ENCODE results near the gene MASP1.

MASP1 gene

DNA sequence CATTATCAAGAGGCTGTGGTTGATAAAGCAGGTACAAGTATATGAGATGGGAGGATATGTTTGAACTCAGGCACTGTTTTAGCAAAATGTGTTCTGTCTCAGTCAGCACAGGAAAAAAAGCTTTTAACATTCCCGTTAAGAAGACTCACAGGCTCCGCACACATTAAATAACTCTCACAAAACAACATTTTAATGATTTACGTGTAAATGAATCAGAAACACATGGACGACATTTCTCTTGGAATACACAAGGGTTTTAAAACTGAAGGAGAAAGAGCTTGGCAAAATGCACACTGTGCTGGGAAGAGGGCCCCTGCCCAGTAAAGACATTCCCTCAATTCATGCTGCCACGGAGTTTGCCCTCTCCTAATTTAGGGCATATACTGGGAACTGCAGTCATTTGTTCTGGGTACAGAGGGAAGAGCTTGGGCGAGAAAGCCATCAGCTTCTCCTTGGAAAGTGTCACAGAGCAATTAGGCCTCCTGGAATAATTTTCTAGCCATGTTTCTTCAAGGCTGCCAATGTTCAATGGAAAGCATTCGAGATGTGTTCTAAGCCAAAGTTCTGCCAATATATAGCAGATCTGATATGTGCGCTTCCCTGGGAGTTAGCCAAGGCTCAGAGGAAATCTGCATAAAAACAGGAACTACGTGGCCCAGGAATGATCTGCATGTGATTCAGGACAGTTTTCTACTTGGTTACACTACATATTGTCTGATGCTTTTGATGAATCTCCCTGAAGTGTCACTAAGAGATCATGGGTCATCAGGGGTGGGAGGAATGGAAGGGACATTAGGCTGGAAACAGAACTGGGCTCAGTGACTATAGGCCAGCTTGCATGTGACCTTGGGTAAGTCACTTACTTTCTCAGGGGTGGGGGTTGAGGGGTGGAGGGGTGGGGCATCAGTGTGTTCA lies 2.2 kb upstream of the MASP1 start:
- no peak for DNase-seq (ENCODE audit: low read depth in 2 of 2)

DNA sequence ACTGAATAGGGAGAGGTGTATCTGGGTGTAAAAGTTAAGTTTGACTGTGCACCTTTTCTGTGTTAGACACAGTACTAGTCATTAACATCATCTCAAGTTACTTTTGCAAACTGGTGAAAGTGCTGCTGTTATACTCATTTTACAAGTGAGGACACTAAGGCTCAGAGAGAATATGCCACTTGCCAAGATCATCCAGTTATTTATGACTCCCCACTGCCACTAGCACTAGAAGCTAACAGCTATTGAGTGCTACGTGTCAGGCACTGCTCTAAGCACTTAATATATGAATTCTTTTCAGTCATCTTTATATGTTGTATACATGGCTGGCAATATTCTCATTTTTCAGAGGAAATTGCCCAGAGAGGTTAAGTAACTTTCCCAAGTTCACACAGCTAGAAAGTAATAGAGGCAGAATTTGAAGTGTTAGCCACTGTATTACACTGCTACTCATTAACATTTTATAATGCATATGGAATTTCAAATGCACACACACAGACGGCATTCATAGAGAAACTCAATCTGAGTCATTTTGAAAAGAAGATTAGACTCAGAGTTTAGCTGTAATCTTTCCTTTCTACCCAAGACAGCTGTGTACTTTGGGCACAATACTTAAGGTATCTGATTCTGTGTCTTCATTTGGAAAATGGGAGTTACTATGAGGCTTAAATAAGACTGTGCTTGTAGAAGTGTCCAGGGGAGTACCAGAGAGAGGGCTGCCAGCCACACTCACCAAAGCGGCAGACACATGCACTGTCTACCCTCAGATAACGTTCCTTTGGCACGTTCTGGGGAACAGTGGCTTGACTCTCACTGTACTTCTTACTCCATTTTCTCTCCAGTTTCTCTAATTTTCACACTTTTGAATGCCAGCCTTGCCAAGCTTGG lies 1.3 kb upstream of the MASP1 start:
- DNase-seq (ENCODE audit: low read depth in 2 of 2): no peak

DNA sequence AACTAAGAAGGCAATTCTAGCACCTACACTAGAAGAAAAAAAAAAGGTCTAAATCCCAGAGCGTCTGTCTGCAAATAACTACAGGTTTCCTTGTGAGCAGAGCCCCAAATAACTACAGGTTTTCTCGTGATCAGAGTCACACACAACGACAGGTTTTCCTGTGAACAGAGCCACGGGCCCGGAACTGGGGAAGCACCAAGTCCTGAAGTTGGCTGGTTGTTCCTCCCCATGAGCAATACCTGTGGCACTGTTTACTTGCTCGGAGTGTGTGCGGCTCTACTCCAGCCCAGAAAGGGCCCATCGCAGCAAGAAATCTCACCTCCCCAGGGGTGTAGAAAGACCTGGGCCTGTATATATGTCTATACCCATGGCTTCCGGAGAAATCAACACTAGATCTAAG lies 644 bp upstream of the MASP1 start:
- no peak for DNase-seq (ENCODE audit: low read depth in 2 of 2)

DNA sequence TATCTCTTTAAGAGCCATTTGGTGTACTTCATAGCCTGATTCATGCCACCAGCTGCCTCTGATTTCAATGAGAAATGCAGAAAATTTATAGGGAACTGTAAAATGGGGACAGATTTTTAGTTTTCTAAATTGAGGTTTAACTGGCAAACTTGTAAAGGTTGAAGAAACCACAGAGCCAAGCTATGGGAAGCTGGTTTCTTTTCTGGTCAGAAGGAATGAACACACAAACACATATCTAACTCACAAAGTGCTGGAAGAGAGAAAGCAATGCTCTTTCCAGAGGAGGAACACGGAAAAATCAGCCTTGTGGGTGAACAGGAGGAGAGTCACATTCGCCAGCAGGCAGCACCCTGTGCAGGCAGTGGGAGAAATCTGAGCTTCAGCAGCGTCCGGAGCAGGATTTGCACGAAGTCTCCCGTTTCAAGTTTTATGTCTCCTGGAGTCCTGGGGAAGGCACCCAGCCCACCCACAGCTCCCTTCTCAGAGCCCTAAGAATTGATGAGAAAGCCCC lies 481 bp downstream of the MASP1 start:
- no peak for DNase-seq (ENCODE audit: low read depth in 2 of 2)

DNA sequence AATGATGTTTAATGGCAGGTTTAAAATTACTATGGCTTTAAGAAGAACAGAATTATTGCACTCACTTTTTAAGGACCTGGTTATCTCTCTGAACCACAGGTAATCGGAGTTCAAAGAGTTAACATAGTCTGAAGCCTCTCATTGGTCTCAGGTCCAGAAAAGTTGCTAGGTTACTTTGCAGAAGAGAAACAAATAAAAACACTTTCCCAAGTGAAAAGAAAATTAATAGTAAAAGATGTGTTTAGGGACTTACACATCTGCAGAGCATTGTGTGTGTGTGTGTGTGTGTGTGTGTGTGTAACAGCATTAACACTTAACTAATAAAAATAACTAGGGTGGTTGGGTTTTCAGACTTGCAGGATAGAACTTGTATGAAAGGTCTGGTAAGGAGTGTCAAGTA lies 1.0 kb downstream of the MASP1 start:
- no peak for DNase-seq (ENCODE audit: low read depth in 2 of 2)

DNA sequence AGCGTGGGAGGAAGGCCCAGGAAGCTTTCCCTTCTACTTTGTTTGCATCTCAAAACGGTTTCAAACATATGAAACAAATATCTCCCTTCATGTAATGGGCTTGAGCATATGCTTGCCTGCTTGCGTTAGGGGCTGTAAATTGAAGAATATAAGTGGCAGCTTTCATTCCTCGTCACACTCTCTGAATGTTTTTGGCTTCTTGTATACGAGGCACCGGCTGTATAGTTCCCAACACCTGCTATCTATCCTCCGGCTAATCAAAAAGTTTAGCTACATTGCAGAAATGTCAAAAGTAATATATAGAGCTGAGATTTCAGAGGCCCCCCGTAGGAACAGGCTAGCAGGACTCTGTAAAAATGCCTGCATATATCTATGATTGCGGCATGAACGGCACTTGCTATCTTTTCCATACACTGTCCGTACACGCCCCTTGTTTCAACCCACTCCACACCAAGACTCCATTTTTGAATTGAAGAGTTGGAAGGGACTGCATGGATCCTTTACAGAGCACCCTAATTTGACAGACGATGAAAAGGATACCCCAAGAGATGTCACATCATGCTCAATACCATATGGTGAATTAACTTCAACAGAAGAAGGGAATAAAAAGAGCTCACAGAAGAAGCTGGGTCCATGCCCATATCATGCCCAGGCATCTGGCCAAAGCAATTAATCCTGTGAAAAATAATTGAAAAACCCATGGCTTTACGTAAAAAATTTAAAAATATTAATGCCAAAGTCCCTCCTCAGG lies 2.5 kb downstream of the MASP1 start:
- no peak for DNase-seq (ENCODE audit: low read depth in 2 of 2)

DNA sequence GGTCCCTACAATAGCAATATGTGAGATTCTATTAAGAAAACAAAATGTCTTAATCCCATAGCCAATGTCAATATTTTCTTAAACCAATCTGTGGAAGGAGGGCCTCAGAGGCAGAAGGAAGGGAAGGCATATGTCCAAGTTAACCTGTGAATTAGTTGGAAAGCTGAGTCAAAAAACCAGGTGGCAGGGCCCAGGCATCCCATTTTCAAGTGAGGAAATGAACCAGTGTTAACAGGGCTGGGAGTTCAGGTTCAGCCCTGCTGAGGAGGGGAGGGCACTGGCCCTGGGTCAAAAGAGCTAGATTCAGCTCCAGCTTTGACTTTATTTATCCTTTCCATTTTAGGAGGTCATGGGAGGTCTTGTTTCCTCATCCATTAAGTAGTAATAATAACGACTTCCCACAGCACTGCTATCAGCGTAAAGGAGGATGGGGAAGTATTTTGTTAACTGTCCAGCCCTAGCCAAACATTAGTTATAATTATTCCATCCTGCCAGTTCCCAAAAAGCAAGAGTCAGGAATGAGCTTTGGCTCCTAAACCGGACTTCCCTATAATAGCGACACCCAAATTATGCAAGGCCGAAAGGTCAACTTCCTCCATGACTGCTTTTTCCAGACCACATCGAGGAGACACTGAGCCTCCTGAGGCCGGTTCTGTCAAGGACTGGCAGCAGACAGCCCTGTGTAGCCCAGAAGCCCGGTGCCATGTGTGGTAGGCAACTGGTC lies 3.2 kb downstream of the MASP1 start:
- no peak for DNase-seq (ENCODE audit: low read depth in 2 of 2)

DNA sequence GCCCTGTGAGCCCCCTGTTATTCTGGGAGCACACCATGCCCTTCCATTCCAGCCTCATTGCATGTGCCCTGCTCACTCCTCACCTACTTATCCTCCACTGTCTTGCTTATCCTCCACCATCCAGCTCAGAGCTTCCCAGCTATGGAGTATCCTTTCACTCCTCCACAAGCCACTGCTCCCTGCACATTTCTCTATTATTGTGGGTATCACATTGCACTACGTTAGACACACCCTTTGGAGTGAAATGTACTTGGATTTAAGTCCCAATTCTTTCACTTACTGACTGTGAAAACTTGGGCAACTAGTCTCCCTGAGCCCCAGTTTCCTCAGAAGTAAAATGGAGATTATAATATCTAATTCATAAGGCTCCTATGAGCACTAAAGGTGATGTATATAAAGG lies 4.3 kb downstream of the MASP1 start:
- DNase-seq (ENCODE audit: low read depth in 2 of 2): no peak

DNA sequence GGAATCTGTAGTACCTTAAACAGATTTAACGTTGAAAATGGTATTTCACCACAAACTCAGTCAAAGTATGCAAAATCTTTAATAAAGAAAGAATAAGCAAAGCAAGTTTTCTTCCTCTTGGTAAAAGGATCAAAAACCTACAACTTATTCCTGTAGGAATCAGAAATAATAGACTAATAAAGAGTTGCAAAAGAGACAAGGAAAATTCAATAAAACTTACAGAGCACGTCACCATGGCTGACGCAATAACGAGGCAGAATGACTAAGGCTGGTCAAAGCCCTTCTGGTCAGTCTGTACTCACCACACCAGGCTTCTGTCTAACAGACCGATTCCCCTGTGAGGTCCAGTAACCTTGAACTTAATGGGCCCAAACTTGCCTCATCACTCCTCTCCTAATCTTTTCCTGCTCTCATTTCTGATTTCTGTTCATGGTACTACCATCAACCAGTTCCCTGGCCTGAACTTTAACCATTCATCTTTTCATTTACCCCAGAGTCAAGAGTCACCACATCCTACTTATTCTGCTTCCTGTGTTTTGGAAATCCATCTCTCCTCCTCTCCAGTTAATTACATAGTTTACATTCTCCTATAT lies 5.0 kb downstream of the MASP1 start:
- no peak for DNase-seq (ENCODE audit: low read depth in 2 of 2)

DNA sequence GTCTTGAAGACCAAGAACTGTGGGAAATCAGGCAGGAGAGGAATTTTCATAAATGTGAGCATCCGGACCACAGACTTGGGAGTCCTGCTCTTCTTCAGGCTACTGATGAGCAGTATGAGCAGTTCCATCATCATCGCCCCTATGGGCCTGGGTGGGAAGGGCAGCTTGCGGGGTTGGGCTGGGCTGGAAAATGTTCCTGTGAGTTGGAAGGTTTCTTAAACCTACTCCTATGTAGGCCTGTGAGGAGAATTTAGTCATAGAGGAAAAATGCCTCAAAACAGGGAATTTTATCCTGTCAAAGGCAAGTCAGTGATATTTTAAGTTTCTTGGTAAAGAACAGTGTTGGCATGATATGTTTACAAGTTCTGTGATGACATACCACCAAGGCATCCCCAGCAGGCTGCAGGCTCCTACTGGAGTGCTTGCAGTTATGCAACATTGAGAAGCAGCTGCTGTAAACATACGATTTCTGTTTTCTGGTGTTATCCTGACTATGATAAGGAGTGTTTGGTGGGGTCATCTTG lies 10.3 kb downstream of the MASP1 start:
- no peak for DNase-seq (ENCODE audit: low read depth in 2 of 2)

DNA sequence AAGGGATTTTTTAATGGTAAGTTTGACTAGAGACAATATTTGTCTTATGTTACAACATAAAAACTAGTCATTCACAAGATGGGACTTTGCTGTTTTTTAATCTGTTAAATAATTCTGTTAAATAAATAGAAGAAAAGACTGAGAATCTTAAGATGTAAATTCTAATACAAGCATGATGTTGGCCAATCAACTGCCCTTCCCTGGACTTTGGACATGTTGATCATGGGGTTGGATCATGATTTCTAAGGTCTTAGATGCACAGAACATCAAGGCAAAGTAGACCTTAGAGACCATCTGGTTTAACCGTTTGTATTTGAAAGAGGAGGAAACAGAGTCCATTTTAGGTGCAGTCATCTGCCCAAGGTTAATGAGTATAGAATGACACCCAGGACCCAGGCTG lies 10.9 kb downstream of the MASP1 start:
- no peak for DNase-seq (ENCODE audit: low read depth in 2 of 2)

DNA sequence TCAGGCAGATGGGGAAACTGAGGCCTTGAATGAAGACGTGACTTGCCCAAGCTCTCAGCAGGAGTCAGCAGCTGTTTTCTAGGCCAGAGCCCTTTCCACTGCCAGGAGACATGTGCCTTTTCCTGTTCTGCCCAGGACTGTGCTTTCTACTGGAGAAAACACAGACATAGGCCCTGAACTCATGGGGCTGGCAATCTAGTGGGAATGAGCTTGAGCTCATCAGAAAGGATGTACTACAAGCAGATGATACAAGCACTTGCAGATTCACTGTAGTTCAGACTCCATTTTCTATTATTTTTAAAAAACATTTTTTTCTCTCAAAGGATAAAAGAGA lies 14.4 kb downstream of the MASP1 start:
- no peak for DNase-seq (ENCODE audit: low read depth in 2 of 2)

DNA sequence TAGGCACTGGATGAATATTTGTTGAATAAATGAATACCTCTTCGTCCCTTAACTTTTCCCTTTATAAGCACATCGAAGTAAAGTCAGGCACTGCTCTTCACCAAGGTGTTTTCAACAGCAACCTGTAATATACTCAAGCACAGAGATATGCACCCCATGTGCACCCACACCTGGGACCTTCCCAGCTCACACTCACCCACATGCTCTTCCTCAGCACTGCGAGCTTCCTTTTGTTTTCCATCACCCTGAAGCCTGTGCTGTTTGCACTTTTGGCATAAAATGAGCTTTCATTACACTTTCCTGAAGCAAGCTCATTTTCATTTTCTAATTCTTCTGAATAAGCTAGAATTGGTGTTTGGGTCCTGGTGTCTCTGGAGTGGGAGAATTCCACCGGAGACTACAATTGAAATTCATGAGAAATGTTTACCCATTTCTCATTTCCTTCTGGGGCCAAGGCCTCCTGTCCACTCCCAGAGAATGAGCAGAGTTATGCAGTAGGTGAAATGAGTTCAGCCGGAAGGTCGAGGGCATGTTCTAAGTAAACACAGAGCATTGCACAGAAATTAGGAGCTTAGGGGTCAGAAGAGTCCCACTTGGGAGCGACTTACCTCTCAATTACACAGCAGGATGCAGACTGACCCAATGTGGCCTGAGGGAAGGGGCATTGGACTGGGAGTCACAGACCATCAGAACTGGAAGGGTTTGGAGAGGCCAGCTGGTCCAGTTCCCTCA lies 15.0 kb downstream of the MASP1 start:
- DNase-seq (ENCODE audit: low read depth in 2 of 2): no peak

DNA sequence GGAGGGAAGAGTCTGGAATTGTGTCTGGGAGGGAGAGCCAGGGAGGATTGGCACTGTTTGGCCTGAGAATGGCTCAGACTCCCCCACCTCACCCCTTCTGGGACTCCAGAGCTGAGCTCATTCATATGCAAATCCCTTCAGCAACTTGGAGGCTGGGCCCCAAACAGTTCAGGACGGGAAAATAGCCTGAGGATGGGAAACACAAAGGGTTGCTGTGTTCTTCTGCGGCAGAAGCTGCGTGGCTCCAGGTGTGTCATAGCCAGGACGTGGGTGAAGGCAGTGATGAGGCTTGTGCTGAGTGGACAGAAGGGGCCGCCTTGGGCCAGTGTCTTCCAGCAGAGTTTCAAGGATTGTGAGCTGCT lies 16.6 kb downstream of the MASP1 start:
- no peak for DNase-seq (ENCODE audit: low read depth in 2 of 2)

DNA sequence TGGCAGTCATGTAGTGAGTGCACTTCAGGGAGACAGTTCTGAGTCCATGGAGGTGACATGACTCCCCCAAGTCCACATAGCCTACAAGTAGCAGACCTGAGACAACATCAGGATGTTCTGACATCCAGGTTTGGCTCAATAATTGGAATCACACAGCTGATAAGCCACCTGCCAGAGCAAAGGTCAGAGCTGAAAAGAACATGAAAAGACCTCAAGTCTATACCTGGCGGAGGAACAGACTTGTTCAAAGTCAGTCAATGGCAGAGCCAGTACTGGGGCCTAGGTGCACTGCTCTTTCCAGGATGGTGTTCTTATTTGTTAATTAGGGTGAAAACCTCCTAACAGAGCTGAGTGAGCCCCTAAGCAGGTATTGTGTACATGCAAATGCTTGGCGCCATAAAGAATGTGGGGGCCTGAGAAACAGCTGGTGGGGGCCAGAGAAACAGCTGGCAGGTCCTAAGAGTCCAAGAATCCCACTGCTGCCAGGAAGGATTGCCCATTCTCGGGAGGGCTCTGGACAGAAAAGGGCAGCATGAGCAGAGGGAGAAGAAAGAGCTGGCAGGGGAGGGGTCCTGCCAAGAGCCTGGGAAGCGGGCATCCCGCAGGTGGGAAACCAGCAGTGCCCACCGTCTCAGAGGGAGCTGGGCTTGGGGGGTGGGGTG lies 17.1 kb downstream of the MASP1 start:
- DNase-seq (ENCODE audit: low read depth in 2 of 2): no peak

DNA sequence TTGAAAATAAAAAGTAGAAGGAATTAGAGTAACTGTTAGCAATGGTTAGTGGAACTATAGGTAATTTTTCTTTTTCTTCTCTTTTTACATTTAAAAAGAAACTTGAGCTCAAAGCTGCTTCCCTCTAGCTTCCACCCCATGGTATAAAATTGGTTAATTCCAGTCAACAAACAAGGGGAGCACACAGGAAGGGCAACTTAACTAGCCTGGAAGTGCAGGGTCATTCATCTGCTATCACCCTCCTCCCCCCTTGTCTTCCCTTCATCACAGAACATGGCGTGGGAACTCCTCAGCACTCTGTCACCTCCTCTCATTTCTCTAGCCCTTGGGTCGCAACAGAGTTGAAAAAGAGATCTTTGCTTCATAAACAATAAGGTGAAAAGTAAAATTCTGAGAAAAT lies 20.0 kb downstream of the MASP1 start:
- DNase-seq (ENCODE audit: low read depth in 2 of 2): no peak

DNA sequence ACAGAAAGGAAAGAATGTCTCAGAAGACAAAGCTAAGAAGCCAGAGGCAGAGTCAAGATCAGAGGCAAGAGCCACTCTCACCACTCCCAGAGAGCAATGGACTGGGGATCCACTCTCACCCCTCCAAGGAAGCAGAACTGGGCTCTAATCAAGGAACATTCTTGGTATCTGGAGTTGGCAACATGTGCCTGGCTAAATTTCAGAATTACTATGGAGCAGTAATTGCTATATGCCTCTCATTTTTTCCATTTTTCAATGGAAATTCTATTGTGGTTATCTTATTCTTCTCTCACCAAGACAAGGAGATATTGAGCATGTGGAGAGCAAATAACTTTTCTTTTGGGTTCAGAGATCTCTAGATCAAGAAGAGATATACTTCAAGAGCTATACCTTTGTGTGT lies 22.1 kb downstream of the MASP1 start:
- no peak for DNase-seq (ENCODE audit: low read depth in 2 of 2)

DNA sequence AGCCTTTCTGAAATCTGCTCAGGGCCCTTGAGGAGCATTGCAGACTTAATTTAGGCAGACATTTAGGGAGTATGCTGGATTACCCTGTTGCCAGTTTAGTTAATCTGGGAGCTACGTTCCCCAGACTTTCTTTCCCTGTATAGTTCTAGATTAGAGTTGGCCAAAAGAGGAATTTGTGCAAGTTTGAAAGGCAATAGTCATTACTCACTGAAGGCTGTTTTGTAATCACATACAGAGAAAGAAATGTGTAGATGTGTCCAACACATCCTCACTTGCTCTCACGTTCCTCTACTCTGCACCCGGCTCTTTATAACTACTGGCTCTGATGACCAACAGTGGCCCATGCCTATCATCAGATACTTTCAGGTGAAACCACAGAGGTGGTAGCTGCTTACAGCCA lies 24.2 kb downstream of the MASP1 start:
- DNase-seq (ENCODE audit: low read depth in 2 of 2): no peak

DNA sequence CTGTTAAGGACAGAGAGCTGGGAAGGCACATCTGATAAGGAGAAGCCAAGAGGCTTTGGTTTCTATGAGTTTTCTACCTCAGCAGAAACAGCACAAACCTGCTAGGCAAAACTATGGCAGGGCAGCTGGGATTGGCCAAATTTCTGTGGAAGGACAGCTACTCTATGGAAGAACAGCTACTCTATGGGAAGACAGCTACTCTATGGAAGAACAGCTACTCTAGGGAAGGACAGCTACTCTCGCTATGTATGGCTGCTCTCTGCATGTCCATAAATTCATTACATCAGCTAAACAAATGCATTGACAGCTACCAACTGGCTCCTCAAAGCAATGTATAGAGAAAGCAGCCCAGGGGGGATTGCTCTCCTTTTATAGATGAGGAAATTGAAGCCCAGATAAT lies 24.8 kb downstream of the MASP1 start:
- no peak for DNase-seq (ENCODE audit: low read depth in 2 of 2)
